Colon (tissue), 2 donors: Measurements from ENCODE around the gene GJB5.

Source experiments
- FAIRE-seq: peaks from 2 replicates; lab custom pipeline; 2012; peaks lifted over from hg19 to GRCh38; lab: Jason Lieb, UNC
- donor health status: control.
- donor health status: control.

Gene GJB5

DNA sequence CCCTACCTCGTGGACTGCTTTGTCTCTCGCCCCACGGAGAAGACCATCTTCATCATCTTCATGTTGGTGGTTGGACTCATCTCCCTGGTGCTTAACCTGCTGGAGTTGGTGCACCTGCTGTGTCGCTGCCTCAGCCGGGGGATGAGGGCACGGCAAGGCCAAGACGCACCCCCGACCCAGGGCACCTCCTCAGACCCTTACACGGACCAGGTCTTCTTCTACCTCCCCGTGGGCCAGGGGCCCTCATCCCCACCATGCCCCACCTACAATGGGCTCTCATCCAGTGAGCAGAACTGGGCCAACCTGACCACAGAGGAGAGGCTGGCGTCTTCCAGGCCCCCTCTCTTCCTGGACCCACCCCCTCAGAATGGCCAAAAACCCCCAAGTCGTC is 39.9 kb downstream of the GJB5 start:
- FAIRE-seq: no peak

DNA sequence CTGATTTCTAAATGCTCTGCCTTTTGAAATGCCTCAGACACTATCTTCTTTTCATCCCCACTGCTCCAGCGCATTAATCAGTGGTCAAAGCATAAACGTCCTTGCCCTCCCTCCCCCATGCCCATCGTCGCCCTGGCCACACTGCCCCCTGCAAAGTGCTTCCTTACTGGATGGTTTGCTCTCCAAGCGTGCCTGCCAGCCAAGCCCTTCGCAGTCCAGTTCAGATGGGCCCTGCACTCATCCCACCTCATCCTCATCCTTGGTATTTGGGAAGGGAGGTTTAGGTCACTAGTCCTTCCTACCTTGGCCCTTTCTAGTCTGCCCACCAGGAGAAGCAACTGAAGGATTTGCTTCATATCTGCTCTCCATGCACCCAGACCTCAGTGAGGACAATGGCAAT is 41.1 kb downstream of the GJB5 start:
- no peak for FAIRE-seq

DNA sequence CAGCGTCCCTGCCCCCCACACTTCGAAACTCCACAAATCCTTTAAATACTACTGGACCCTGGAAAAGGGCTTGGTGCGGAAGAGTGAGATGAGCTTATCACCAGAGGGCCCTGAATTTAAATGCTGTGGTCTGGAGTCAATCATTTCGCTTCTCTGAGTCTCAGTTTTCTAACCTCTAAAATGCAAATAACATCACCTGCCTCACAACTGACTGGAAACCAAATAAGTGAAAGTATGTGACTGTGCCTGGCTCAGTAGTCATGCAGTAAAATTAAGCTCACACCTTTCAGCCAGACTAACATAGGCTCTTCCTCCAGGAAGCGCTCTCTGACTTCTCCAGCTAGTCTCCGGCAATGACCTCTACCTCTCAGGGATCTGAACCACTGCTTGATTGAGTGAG is 42.1 kb downstream of the GJB5 start:
- FAIRE-seq: no peak

DNA sequence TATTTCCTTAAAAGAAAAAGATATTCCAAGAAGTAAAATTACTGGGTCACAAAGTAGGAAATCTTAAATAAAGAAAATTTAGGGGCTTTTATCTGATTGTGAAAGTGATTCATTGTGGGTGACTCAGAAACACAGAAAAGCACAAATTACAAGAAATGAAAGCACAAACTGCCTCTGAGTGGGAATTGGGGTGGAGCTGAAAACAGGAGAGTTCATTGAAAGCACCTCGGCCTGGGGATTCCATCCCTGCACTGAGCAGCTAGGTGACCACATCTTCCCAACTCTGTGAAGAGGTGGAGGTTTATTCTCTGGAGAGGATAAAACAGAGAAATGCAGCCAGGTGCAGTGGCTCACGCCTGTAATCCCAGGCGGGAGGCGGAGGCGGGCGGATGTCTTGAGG is 45.4 kb downstream of the GJB5 start:
- FAIRE-seq: no peak

DNA sequence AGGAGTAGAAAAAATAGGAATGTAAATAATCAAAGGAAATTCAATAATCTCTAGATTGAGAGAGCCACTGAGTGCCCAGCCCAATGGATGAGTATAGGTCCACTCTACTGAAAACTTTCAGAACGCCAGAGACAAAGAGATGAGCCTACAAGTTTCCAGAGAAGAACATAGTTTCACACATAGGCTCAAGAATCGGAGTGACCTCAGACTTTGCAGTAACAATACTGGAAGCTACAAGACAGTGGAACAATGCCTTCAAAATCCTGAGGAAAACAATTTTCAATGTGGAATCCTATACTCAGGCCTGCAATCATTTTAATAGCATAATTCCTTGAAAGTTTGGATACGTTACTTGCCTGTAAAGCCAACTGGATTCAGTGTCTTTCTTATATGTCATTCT is 48.9 kb downstream of the GJB5 start:
- FAIRE-seq: no peak

DNA sequence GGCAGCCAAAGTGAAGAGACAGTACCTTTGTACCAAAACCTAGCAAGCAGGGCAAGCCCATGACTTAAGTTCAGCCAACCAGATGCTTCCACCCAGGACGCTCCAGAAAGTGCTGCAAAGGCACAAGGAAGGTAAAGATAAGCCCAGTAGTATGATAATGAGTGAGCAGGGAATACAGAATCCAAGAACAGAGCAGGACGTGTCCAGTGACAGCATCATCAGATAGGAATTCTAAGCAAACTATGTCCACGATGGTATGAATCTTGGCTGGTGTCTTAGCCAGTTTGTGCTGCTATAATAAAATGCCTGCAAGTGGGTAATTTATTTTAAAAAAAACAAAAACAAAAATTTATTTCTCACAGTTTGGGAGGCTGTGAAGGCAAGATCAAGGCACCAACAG is 51.5 kb downstream of the GJB5 start:
- no peak for FAIRE-seq
